Measurements from ENCODE around the gene CACHD1. TPM values are rescaled to one million over a fixed set of nuclear protein-coding genes. Genes with fewer than 3 reads are reported as not detected.

The CACHD1 gene
- total and polyA plus RNA-seq, 2 of the 4 experiments (the other 2 are of a cell fraction), result 2.9 to 5.9 TPM

DNA sequence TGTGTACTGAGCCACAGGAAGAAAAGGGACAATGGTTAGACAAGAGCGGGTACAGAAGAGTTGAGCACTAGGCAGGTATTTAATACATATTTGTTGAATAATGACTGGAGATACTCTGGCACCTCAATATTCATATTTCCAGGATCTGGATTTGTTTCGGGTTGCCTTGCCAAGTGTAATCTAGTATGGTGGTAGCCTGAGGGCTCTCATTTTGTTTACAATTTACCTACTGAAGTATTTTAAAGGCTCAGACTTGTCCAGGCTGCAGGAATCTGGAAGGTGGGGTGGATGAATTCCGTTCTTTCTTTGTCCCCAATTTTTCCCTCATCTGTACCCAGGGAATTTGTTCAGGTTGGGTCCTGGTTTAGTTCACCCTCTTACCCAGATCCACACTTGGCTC, 95.0 kb downstream of the CACHD1 start:
- no peak overlapping the region for H3K27ac ChIP-seq (ENCODE audit: insufficient read depth, low read length)
- peaks cover 5% of the 10 kb centered on the region; the same call in 1 of the 2 replicates for H3K4me1 ChIP-seq (ENCODE audit: control insufficient read depth, insufficient read depth, low read length)
- no peak overlapping the region for H3K4me3 ChIP-seq (ENCODE audit: insufficient read depth, low read depth, low read length)
- no peaks in the 10 kb centered on the region for H3K27me3 ChIP-seq (ENCODE audit: control insufficient read depth, insufficient read depth, low read length)
- no peaks in the 10 kb centered on the region for H3K9me1 ChIP-seq (ENCODE audit: insufficient read depth, low read length)
- no peak overlapping the region for H3K4ac ChIP-seq (ENCODE audit: low read depth, low read length)
- no peak for ATAC-seq (ENCODE audit: low read depth)
- H2BK15ac ChIP-seq (ENCODE audit: low read depth, low read length), result no peak overlapping the region
- H3K9me3 ChIP-seq (ENCODE audit: control insufficient read depth, insufficient read depth, low read length), result no peaks in the 10 kb centered on the region
- no peak overlapping the region for H3K18ac ChIP-seq (ENCODE audit: low read depth, low read length)
- no peaks in the 10 kb centered on the region for H3K36me3 ChIP-seq (ENCODE audit: control insufficient read depth, insufficient read depth, low read length)
- no peak overlapping the region for H2BK20ac ChIP-seq (ENCODE audit: low read depth, low read length)
- no peak overlapping the region for H2AK9ac ChIP-seq (replicated peaks; ENCODE audit: low read depth, low read length, poor library complexity)
- H3K23ac ChIP-seq (ENCODE audit: low read depth, low read length), result no peak overlapping the region
- intact Hi-C loops (cut with micrococcal nuclease) (no loop called here), dilution Hi-C loops (cut with HindIII; ENCODE audit: low sequenced_read_pairs, unreplicated experiment) (no loop called here), in situ Hi-C loops (cut with MboI; ENCODE audit: low sequenced_read_pairs) (no loop called here)
- DNase-seq, result no peak
- H3K9ac ChIP-seq (ENCODE audit: low read depth, low read length), result no peak overlapping the region
- no peak overlapping the region for H3K4me2 ChIP-seq (ENCODE audit: low read depth, low read length)
- WGBS, 2 experiments (ENCODE audit: extremely low coverage in 2 of 2, insufficient read length in 1 of 2), result no CpG with 5 or more reads among the region's 3 CpGs
- no peak overlapping the region for H4K8ac ChIP-seq (ENCODE audit: low read depth in 2 of 2, low read length in 2 of 2)
- H4K91ac ChIP-seq (ENCODE audit: insufficient read depth, low read depth, low read length), result no peak overlapping the region
- no peaks in the 10 kb centered on the region for H3K79me1 ChIP-seq (ENCODE audit: low read depth in 1 of 2, low read length in 2 of 2)
- H2BK120ac ChIP-seq (ENCODE audit: low read depth, low read length), result no peak overlapping the region
- H4K5ac ChIP-seq (ENCODE audit: low read depth, low read length), result no peak overlapping the region
- no peak overlapping the region for H2AFZ ChIP-seq (replicated peaks; ENCODE audit: low read length, poor library complexity)
- POLR2A ChIA-PET (ENCODE audit: unreplicated experiment), result no interaction called here
- H4K20me1 ChIP-seq (ENCODE audit: insufficient read depth, low read length), result no peaks in the 10 kb centered on the region
- H2AK5ac ChIP-seq (ENCODE audit: low read depth, low read length), result no peak overlapping the region
- H3K14ac ChIP-seq (replicated peaks; ENCODE audit: low read depth, low read length), result no peak overlapping the region
- CTCF ChIA-PET, result no interaction called here
- no peak overlapping the region for H2BK5ac ChIP-seq (ENCODE audit: low read depth, low read length, poor library complexity, severe bottlenecking)
- no TSS peak for BruUV-seq (replicated peaks)
- TF ChIP-seq MXI1 (IDR thresholded peaks at IDR 0.05; ENCODE audit: borderline replicate concordance, low read depth, low read length) (no peak), BHLHE40 (IDR thresholded peaks at IDR 0.05; ENCODE audit: low read depth, low read length) (no peak), FOS (IDR thresholded peaks at IDR 0.05; ENCODE audit: low read depth, low read length) (no peak), NFE2L2 (IDR thresholded peaks at IDR 0.05; ENCODE audit: low read depth, low read length) (no peak), SMC3 (IDR thresholded peaks at IDR 0.05; ENCODE audit: low read depth, low read length) (no peak), RFX5 (IDR thresholded peaks at IDR 0.05; ENCODE audit: low read depth, low read length) (no peak), RAD21 (IDR thresholded peaks at IDR 0.05; ENCODE audit: low read length) (no peak), RCOR1 (IDR thresholded peaks at IDR 0.05; ENCODE audit: insufficient replicate concordance, low read length) (no peak), CHD1 (IDR thresholded peaks at IDR 0.05; ENCODE audit: low read depth, low read length) (no peak), MAFK (IDR thresholded peaks at IDR 0.05; ENCODE audit: low read depth, low read length) (no peak), CEBPB (IDR thresholded peaks at IDR 0.05; ENCODE audit: low read depth, low read length) (no peak), POLR2A (IDR thresholded peaks at IDR 0.05; ENCODE audit: low read depth, low read length) (no peak), MAZ (IDR thresholded peaks at IDR 0.05; ENCODE audit: borderline replicate concordance, low read depth, low read length) (no peak)
- TF ChIP-seq, protein P1, sequence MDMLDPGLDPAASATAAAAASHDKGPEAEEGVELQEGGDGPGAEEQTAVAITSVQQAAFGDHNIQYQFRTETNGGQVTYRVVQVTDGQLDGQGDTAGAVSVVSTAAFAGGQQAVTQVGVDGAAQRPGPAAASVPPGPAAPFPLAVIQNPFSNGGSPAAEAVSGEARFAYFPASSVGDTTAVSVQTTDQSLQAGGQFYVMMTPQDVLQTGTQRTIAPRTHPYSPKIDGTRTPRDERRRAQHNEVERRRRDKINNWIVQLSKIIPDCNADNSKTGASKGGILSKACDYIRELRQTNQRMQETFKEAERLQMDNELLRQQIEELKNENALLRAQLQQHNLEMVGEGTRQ (IDR thresholded peaks at IDR 0.05; ENCODE audit: low read depth, low read length), result no peak
- TF ChIP-seq, protein P2, sequence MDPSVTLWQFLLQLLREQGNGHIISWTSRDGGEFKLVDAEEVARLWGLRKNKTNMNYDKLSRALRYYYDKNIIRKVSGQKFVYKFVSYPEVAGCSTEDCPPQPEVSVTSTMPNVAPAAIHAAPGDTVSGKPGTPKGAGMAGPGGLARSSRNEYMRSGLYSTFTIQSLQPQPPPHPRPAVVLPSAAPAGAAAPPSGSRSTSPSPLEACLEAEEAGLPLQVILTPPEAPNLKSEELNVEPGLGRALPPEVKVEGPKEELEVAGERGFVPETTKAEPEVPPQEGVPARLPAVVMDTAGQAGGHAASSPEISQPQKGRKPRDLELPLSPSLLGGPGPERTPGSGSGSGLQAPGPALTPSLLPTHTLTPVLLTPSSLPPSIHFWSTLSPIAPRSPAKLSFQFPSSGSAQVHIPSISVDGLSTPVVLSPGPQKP (IDR thresholded peaks at IDR 0.05; ENCODE audit: borderline replicate concordance, low read depth, low read length), result no peak
- TF ChIP-seq, protein P3, sequence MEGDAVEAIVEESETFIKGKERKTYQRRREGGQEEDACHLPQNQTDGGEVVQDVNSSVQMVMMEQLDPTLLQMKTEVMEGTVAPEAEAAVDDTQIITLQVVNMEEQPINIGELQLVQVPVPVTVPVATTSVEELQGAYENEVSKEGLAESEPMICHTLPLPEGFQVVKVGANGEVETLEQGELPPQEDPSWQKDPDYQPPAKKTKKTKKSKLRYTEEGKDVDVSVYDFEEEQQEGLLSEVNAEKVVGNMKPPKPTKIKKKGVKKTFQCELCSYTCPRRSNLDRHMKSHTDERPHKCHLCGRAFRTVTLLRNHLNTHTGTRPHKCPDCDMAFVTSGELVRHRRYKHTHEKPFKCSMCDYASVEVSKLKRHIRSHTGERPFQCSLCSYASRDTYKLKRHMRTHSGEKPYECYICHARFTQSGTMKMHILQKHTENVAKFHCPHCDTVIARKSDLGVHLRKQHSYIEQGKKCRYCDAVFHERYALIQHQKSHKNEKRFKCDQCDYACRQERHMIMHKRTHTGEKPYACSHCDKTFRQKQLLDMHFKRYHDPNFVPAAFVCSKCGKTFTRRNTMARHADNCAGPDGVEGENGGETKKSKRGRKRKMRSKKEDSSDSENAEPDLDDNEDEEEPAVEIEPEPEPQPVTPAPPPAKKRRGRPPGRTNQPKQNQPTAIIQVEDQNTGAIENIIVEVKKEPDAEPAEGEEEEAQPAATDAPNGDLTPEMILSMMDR (conservative IDR thresholded peaks at IDR 0.05; ENCODE audit: low read depth, low read length), result no peak
- no peak overlapping the region for H3K56ac ChIP-seq (ENCODE audit: extremely low read depth, insufficient read depth, low read length)
